Measurements from ENCODE around the gene DDX24.

DDX24 gene

GRCh38 chr14:94029671-94030203 is 51.3 kb downstream of the DDX24 start:
- no peak for DNase-seq

- no peak for DNase-seq
Observed at GRCh38 chr14:94029265-94029664, 51.7 kb downstream of the DDX24 start.

- peak; percentile 21 to 38 for DNase-seq
Observed at GRCh38 chr14:94028450-94028826, 52.6 kb downstream of the DDX24 start.

- no peak for DNase-seq
Observed at GRCh38 chr14:94027566-94028449, 53.2 kb downstream of the DDX24 start.

- DNase-seq, result no peak
Observed at GRCh38 chr14:94026889-94027469, 54.0 kb downstream of the DDX24 start.

- DNase-seq, result peak; percentile 92 to 96
Observed at GRCh38 chr14:94026173-94026888, 54.7 kb downstream of the DDX24 start, which contains the start of gene OTUB2. Gene OTUB2 (plus strand): TSS chr14:94026340. CDS start chr14:94026538, 198 bp downstream.

GRCh38 chr14:94025720-94026119 is 55.3 kb downstream of the DDX24 start:
- DNase-seq, result no peak

- no peak for DNase-seq
Observed at GRCh38 chr14:94024549-94024948, 56.5 kb downstream of the DDX24 start.

- no peak for DNase-seq
Observed at GRCh38 chr14:94022532-94023411, 58.2 kb downstream of the DDX24 start.

GRCh38 chr14:94021416-94022157 is 59.4 kb downstream of the DDX24 start:
- DNase-seq, result no peak

- DNase-seq, result no peak
Observed at GRCh38 chr14:94021001-94021400, 60.0 kb downstream of the DDX24 start.

GRCh38 chr14:94020267-94020666 is 60.7 kb downstream of the DDX24 start:
- no peak for DNase-seq

- no peak for DNase-seq
Observed at GRCh38 chr14:94019329-94019728, 61.7 kb downstream of the DDX24 start.

GRCh38 chr14:94018308-94018707 is 62.7 kb downstream of the DDX24 start:
- DNase-seq, result no peak

- no peak for DNase-seq
Observed at GRCh38 chr14:94016446-94016976, 64.5 kb downstream of the DDX24 start.

- no peak for DNase-seq
Observed at GRCh38 chr14:94015223-94015622, 65.8 kb downstream of the DDX24 start.

- no peak for DNase-seq
Observed at GRCh38 chr14:94014382-94014781, 66.6 kb downstream of the DDX24 start.

GRCh38 chr14:94011795-94012194 is 69.2 kb downstream of the DDX24 start:
- DNase-seq, result no peak

- DNase-seq, result no peak
Observed at GRCh38 chr14:94010625-94011024, 70.4 kb downstream of the DDX24 start.

GRCh38 chr14:94009767-94010166 is 71.2 kb downstream of the DDX24 start:
- DNase-seq, result no peak

- no peak for DNase-seq
Observed at GRCh38 chr14:94008234-94008633, 72.8 kb downstream of the DDX24 start.

Data from activated CD4-positive, alpha-beta T cell treated with anti-CD3 and anti-CD28 coated beads for 4 hours (primary cell).